Mesendoderm (in vitro differentiated cells): ENCODE results near the gene ZNF281.

Source experiments
- DNase-seq: peaks from one replicate; pipeline ENCODE4 v3.0.0; 2013
- H2AK5ac ChIP-seq: 2 replicates; pipeline ENCODE4 v1.6.1; 2013; ENCODE audit warnings: low read length, inconsistent platforms
- H2BK120ac ChIP-seq: 2 replicates; pipeline ENCODE4 v1.6.1; 2013; ENCODE audit warnings: low read depth, mild to moderate bottlenecking, low read length, moderate library complexity, mixed read lengths
- H2BK15ac ChIP-seq: replicated peaks from 2 replicates; pipeline ENCODE4 v1.6.1; 2013; ENCODE audit warnings: low read depth, mild to moderate bottlenecking, moderate library complexity
- H2BK5ac ChIP-seq: 2 replicates; pipeline ENCODE4 v1.6.1; 2013; ENCODE audit warnings: low read length, inconsistent platforms
- H3K18ac ChIP-seq: 2 replicates; pipeline ENCODE4 v1.6.1; 2013; ENCODE audit warnings: mild to moderate bottlenecking, low read length, mixed read lengths
- H3K23ac ChIP-seq: one replicate; pipeline ENCODE4 v1.6.1; 2013; ENCODE audit warnings: low read length
- H3K27ac ChIP-seq: 2 replicates; pipeline ENCODE4 v1.5.1; 2013; ENCODE audit warnings: low read depth, mild to moderate bottlenecking, inconsistent platforms, low read length, moderate library complexity
- H3K27me3 ChIP-seq: 2 replicates; pipeline ENCODE4 v1.6.1; 2013; ENCODE audit warnings: low read length, control low read depth, mild to moderate bottlenecking, inconsistent platforms; ENCODE audit not compliant: insufficient read depth, poor library complexity
- H3K36me3 ChIP-seq: 2 replicates; pipeline ENCODE4 v1.6.1; 2013; ENCODE audit warnings: low read length, inconsistent platforms; ENCODE audit not compliant: control insufficient read depth, insufficient read depth
- H3K4ac ChIP-seq: one replicate; pipeline ENCODE4 v1.6.1; 2013; ENCODE audit warnings: low read depth, mild to moderate bottlenecking, low read length, moderate library complexity
- H3K4me1 ChIP-seq: 2 replicates; pipeline ENCODE4 v1.6.1; 2013; ENCODE audit warnings: low read depth, low read length, inconsistent platforms; ENCODE audit not compliant: control insufficient read depth
- H3K4me2 ChIP-seq: 2 replicates; pipeline ENCODE4 v1.6.1; 2013; ENCODE audit warnings: low read length
- H3K4me3 ChIP-seq: 2 replicates; pipeline ENCODE4 v1.5.1; 2013; ENCODE audit warnings: mild to moderate bottlenecking, low read length
- H3K56ac ChIP-seq: one replicate; pipeline ENCODE4 v1.6.1; 2013; ENCODE audit warnings: low read length
- H3K79me1 ChIP-seq: 2 replicates; pipeline ENCODE4 v1.6.1; 2013; ENCODE audit warnings: low read length, inconsistent platforms
- H3K79me2 ChIP-seq: 2 replicates; pipeline ENCODE4 v1.6.1; 2013; ENCODE audit warnings: mild to moderate bottlenecking, low read length; ENCODE audit not compliant: control insufficient read depth, insufficient read depth
- H3K9ac ChIP-seq: 2 replicates; pipeline ENCODE4 v1.6.1; 2013; ENCODE audit warnings: low read length, inconsistent platforms
- H4K5ac ChIP-seq: one replicate; pipeline ENCODE4 v1.6.1; 2013; ENCODE audit warnings: low read length
- H4K8ac ChIP-seq: one replicate; pipeline ENCODE4 v1.6.1; 2013; ENCODE audit warnings: low read depth, mild to moderate bottlenecking, control low read depth, low read length, moderate library complexity
- WGBS: extraction: QIAGEN DNeasy Blood & Tissue Kit; methylation state at CpG from one replicate; pipeline ENCODE4 v1.1.7; 2013; ENCODE audit warnings: low lambda C conversion rate, missing lambda C conversion rate; ENCODE audit not compliant: insufficient coverage; ENCODE audit errors: extremely low coverage; 5-methylcytosine and 5-hydroxymethylcytosine counted together

ZNF281 gene

DNA sequence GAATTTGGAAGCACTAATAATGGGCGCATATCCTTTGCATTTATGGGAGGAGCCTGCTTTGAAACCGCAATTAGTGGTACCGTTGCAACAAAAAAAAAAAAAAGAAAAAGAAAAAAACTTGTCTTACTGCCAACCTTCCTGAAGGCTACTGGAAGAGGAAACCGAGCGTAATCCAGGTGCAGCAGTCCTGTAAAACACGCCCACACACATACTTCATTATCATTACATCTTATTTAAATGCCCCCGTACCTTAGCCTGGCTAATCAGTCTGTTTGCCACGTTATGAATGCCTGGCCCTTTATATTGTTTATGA, 686 bp upstream of the ZNF281 start:
- no CpG with 5 or more reads among the region's 8 CpGs for WGBS
- Histone ChIP-seq H3K27me3 (no peaks in the 10 kb centered on the region), H2BK120ac (peak overlapping the region; percentile 82), H3K36me3 (no peaks in the 10 kb centered on the region), H3K4me1 (peaks cover 10% of the 10 kb centered on the region), H4K5ac (no peak overlapping the region), H3K18ac (peak overlapping the region; percentile 51), H2BK15ac (no peak overlapping the region), H3K79me2 (peaks cover 44% of the 10 kb centered on the region), H3K27ac (peak overlapping the region; percentile 84), H3K4ac (no peak overlapping the region), H2AK5ac (no peak overlapping the region), H3K4me3 (no peak overlapping the region), H2BK5ac (peak overlapping the region; percentile 2), H3K9ac (peak overlapping the region; percentile 74), H3K56ac (peak overlapping the region; percentile 29), H3K4me2 (peak overlapping the region; percentile 83), H3K23ac (no peak overlapping the region), H3K79me1 (peaks cover 7% of the 10 kb centered on the region), H4K8ac (no peak overlapping the region)
- peak; percentile 85 for DNase-seq

GRCh38 chr1:200409203-200409760, 554 bp downstream of the ZNF281 start:
- Histone ChIP-seq H3K56ac (peak overlapping the region; percentile 92), H2BK5ac (peak overlapping the region; percentile 61), H2AK5ac (no peak overlapping the region), H2BK120ac (peak overlapping the region; percentile 5), H4K8ac (peak overlapping the region; percentile 43), H3K9ac (peak overlapping the region; percentile 90), H3K27ac (peak overlapping the region; percentile 64), H2BK15ac (no peak overlapping the region), H3K79me2 (peaks cover 48% of the 10 kb centered on the region), H3K4me3 (peak overlapping the region; percentile 53), H3K4me2 (peak overlapping the region; percentile 90), H3K23ac (no peak overlapping the region), H3K27me3 (no peaks in the 10 kb centered on the region), H3K36me3 (no peaks in the 10 kb centered on the region), H3K4me1 (peaks cover 10% of the 10 kb centered on the region), H3K4ac (peak overlapping the region; percentile 49), H3K79me1 (peaks cover 7% of the 10 kb centered on the region), H4K5ac (no peak overlapping the region), H3K18ac (peak overlapping the region; percentile 96)
- peak; percentile 64 for DNase-seq
- WGBS = no CpG with 5 or more reads among the region's 41 CpGs

DNA sequence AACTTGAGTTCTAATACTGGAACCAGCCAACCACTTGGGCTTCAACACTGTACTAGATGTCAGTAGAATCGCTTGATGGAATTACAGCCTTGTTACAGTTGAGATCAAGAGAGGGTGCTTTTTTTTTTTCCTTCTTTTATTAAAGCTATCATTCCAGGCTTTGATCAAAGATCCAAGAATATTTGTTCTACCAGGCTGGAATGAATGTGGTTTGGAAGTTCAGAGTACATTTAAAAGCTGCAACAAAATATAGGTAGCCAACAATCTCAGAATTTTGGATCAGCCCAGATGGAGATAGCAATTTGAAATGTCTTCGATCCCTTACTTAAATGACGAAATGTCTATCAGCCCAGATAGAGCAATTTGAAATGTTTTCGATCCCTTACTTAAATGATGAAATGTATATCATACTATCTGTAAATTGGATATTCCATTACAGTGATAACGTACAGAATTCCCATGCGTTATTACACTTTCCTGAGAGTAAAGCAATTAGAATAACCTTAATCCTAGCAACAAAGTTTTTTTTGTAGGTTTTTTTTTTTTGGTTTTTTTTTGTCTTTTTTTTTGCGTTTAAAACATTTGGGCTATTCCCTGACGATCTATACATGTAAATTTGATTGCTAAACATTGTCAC, 3.6 kb downstream of the ZNF281 start:
- Histone ChIP-seq H2BK5ac (no peak overlapping the region), H2BK120ac (no peak overlapping the region), H3K27me3 (no peaks in the 10 kb centered on the region), H3K9ac (peak overlapping the region; percentile 15), H4K5ac (no peak overlapping the region), H3K56ac (peak overlapping the region; percentile 37), H3K27ac (no peak overlapping the region), H3K4me3 (no peak overlapping the region), H2AK5ac (no peak overlapping the region), H3K18ac (no peak overlapping the region), H3K4me2 (peak overlapping the region; percentile 12), H3K4me1 (peaks cover 10% of the 10 kb centered on the region), H3K23ac (no peak overlapping the region), H3K79me2 (peaks cover 41% of the 10 kb centered on the region), H4K8ac (no peak overlapping the region), H3K4ac (no peak overlapping the region), H3K79me1 (peaks cover 7% of the 10 kb centered on the region), H2BK15ac (no peak overlapping the region), H3K36me3 (no peaks in the 10 kb centered on the region)
- DNase-seq = no peak
- no CpG with 5 or more reads among the region's 8 CpGs for WGBS

GRCh38 chr1:200405264-200405663, 4.6 kb downstream of the ZNF281 start:
- H3K79me1 ChIP-seq = peaks cover 7% of the 10 kb centered on the region
- H3K23ac ChIP-seq = no peak overlapping the region
- peaks cover 10% of the 10 kb centered on the region for H3K4me1 ChIP-seq
- DNase-seq = no peak
- no peaks in the 10 kb centered on the region for H3K36me3 ChIP-seq
- no peak overlapping the region for H3K4me3 ChIP-seq
- H3K4ac ChIP-seq = no peak overlapping the region
- H2BK5ac ChIP-seq = no peak overlapping the region
- H3K27me3 ChIP-seq = no peaks in the 10 kb centered on the region
- H3K27ac ChIP-seq = no peak overlapping the region
- H3K18ac ChIP-seq = no peak overlapping the region
- no peak overlapping the region for H3K4me2 ChIP-seq
- no CpG with 5 or more reads among the region's 2 CpGs for WGBS
- H2BK15ac ChIP-seq = no peak overlapping the region
- peaks cover 43% of the 10 kb centered on the region for H3K79me2 ChIP-seq
- no peak overlapping the region for H3K9ac ChIP-seq
- H3K56ac ChIP-seq = no peak overlapping the region
- no peak overlapping the region for H2BK120ac ChIP-seq
- H2AK5ac ChIP-seq = no peak overlapping the region
- no peak overlapping the region for H4K5ac ChIP-seq
- no peak overlapping the region for H4K8ac ChIP-seq

DNA sequence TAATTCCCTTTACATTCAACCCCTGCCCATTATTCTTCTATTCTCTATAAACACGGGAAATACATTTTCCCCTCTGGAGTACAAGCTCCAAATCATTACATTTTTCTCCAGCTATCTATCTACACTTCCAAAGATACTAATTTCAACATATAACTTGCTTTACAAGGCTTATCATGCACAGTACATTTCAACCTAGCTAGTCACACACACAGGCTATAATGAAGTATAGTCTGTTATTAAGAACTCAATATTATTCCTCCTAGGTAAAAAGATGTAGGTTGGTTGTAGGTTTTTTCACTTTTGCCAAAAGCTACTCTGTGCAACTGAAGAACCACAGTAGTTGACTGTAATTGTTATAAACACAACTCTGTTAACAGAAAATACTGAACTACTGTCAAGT, 8.1 kb downstream of the ZNF281 start:
- no peak overlapping the region for H3K4ac ChIP-seq
- H3K9ac ChIP-seq = no peak overlapping the region
- no peak overlapping the region for H2BK15ac ChIP-seq
- H3K79me1 ChIP-seq = no peaks in the 10 kb centered on the region
- H2AK5ac ChIP-seq = no peak overlapping the region
- no peak overlapping the region for H2BK5ac ChIP-seq
- no peak for DNase-seq
- H3K36me3 ChIP-seq = no peaks in the 10 kb centered on the region
- no peaks in the 10 kb centered on the region for H3K4me1 ChIP-seq
- no peak overlapping the region for H3K4me3 ChIP-seq
- H4K8ac ChIP-seq = no peak overlapping the region
- H4K5ac ChIP-seq = no peak overlapping the region
- no peak overlapping the region for H3K27ac ChIP-seq
- H3K23ac ChIP-seq = no peak overlapping the region
- H3K27me3 ChIP-seq = no peaks in the 10 kb centered on the region
- 100% methylated on average over 1 of the region's 1 CpG for WGBS
- no peak overlapping the region for H2BK120ac ChIP-seq
- H3K79me2 ChIP-seq = peaks cover 13% of the 10 kb centered on the region
- H3K18ac ChIP-seq = no peak overlapping the region
- H3K56ac ChIP-seq = no peak overlapping the region
- no peak overlapping the region for H3K4me2 ChIP-seq

GRCh38 chr1:200401263-200401662, 8.6 kb downstream of the ZNF281 start:
- no peak for DNase-seq
- H3K4me2 ChIP-seq = no peak overlapping the region
- no peak overlapping the region for H2BK120ac ChIP-seq
- no peak overlapping the region for H3K23ac ChIP-seq
- H3K4ac ChIP-seq = no peak overlapping the region
- WGBS = no CpG with 5 or more reads among the region's 2 CpGs
- H3K36me3 ChIP-seq = no peaks in the 10 kb centered on the region
- no peak overlapping the region for H2AK5ac ChIP-seq
- no peaks in the 10 kb centered on the region for H3K27me3 ChIP-seq
- H3K56ac ChIP-seq = no peak overlapping the region
- H3K79me1 ChIP-seq = no peaks in the 10 kb centered on the region
- H3K4me1 ChIP-seq = peaks cover 4% of the 10 kb centered on the region
- H4K5ac ChIP-seq = no peak overlapping the region
- no peak overlapping the region for H3K4me3 ChIP-seq
- no peak overlapping the region for H3K9ac ChIP-seq
- H2BK15ac ChIP-seq = no peak overlapping the region
- H2BK5ac ChIP-seq = no peak overlapping the region
- H3K79me2 ChIP-seq = peaks cover 11% of the 10 kb centered on the region
- no peak overlapping the region for H4K8ac ChIP-seq
- no peak overlapping the region for H3K18ac ChIP-seq
- no peak overlapping the region for H3K27ac ChIP-seq
